ENCODE measurements around the gene UPK2. TPM values are rescaled to one million over a fixed set of nuclear protein-coding genes. Genes with fewer than 3 reads are reported as not detected.

UPK2 gene
- total RNA-seq, 1 experiment from 2014 or later = not detected

DNA sequence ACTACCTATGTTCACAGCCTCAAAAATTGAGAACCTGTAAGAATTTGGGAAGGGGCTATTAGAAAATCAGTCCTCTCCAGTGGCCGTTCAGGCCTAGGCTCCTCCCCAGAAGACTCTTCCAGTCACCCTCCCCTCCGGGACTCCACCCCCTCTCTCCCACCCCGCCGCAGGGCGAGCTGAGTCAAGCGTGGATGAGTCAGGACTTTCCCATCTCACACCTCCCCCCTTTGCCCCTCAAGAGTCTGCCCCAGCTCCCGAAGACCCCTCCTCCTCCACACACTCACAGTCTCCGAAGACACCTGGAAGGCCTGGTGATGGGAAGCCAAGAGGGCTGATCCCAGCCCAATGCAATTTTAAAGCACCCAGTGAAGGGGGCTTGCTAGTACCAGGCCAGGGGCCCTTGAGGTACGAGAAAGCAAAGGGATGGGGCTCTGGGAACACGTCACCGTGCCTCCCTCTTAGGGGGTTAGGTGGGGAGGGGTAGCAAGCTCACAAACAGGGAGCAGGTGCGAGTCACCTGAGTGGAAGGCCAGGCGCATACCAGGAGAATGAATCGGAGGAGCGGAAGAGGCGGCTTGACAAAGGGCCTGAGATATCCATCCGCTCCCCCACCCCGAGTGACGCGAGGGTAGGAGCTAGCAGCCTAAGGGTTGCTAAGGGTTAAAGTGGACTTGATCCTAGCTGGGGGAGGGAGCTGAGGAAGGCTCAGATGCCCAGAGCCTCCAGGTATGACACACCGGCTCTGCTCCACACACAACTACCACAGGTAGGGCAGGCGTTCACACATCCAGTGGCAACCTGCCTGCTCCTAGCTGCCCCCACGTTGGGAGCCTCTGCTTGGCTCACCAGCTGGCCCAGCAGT lies 44.0 kb upstream of the UPK2 start:
- Histone ChIP-seq H3K4me1 (ENCODE audit: low read length) (peaks cover 34% of the 10 kb centered on the region), H4K20me1 (ENCODE audit: insufficient read depth, low read depth, low read length) (no peaks in the 10 kb centered on the region), H3K9ac (ENCODE audit: low read length) (no peak overlapping the region), H3K4me3 (ENCODE audit: low read length) (no peak overlapping the region), H3K36me3 (ENCODE audit: insufficient read depth, low read length) (no peaks in the 10 kb centered on the region), H3K4me2 (ENCODE audit: low read depth, low read length, poor library complexity, severe bottlenecking) (no peak overlapping the region), H3K9me3 (ENCODE audit: low read length) (no peaks in the 10 kb centered on the region), H2AFZ (ENCODE audit: low read length) (no peak overlapping the region), H3K27ac (ENCODE audit: low read length) (no peak overlapping the region), H3K9me2 (replicated peaks; ENCODE audit: insufficient read depth, low read length) (no peaks in the 10 kb centered on the region), H3K27me3 (ENCODE audit: low read length) (no peaks in the 10 kb centered on the region), H3K79me2 (ENCODE audit: low read length) (no peaks in the 10 kb centered on the region)
- DNase-seq = no peak

DNA sequence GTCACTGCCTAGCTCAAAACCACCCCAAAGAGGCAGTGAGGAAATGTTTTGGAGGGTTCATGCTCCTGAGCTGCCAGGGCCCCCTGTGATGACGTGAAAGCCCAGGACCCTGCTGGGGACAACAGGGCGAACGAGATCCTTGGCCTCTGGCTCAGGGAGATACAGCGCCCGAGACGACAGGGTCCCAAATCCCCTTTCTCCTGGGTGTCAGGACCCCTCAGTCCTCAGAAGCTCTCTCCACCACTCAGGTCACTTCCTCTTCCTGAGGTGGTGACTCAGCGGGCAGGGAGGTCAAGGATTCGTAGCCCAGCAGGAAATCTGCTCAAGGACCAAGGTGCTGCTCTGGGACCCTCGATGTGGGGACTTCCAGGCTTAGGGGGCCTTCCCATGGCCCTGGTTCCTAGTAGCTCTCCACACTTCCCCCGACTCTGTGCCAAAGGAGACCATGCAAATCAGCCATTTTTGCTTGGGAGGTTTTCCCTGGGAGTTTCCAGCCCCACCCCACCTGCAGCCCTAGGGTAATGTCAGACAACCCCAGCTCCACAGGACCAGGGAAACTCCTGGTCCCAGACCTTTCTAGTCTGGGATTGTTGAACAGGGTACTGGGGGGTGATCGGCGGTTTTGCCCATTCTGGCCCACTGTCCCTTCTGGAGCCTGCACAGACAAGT lies 43.2 kb upstream of the UPK2 start:
- H3K4me3 ChIP-seq (ENCODE audit: low read length) = no peak overlapping the region
- DNase-seq = no peak
- no peaks in the 10 kb centered on the region for H3K79me2 ChIP-seq (ENCODE audit: low read length)
- no peak overlapping the region for H2AFZ ChIP-seq (ENCODE audit: low read length)
- no peaks in the 10 kb centered on the region for H3K36me3 ChIP-seq (ENCODE audit: insufficient read depth, low read length)
- H3K4me1 ChIP-seq (ENCODE audit: low read length) = peaks cover 34% of the 10 kb centered on the region
- no peaks in the 10 kb centered on the region for H3K9me3 ChIP-seq (ENCODE audit: low read length)
- H3K27ac ChIP-seq (ENCODE audit: low read length) = no peak overlapping the region
- no peak overlapping the region for H3K9ac ChIP-seq (ENCODE audit: low read length)
- H3K9me2 ChIP-seq (replicated peaks; ENCODE audit: insufficient read depth, low read length) = no peaks in the 10 kb centered on the region
- H3K27me3 ChIP-seq (ENCODE audit: low read length) = no peaks in the 10 kb centered on the region
- H3K4me2 ChIP-seq (ENCODE audit: low read depth, low read length, poor library complexity, severe bottlenecking) = no peak overlapping the region
- H4K20me1 ChIP-seq (ENCODE audit: insufficient read depth, low read depth, low read length) = no peaks in the 10 kb centered on the region

DNA sequence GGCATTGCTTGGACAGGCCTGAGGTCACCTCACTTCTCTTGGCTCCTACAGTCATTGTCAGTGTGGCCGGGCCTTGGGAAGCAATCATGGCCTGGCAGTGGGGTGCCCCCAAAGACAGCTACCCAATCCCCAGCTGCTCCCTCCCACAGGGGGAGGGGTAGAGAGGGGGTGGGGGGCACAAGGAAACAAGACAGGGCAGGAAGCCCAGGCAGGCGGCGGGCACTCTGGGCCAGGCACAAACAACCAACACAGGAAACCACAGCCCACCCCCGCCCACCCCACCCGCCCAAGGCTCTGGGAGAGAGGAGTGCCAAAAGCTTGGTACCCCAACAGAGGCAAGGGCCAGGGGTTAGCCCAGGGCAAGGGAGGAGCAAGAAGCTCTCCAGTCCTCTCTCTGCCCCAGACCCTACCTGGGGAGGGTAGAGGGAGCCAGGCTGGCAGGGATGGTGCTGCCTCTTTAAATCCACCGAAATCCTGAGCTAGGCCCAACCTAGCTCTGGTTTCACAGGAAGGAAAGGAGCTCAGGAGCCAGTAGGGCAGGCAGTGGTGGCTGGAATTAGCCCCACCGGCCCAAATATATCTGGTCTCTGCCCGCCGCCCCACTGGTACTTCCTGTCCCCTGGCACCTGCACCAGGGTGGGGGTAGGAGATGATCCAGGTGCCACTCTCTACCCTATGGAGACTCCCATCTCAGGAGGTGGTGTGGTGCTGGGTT lies 42.5 kb upstream of the UPK2 start:
- Histone ChIP-seq H2AFZ (ENCODE audit: low read length) (no peak overlapping the region), H3K27me3 (ENCODE audit: low read length) (no peaks in the 10 kb centered on the region), H3K4me1 (ENCODE audit: low read length) (peaks cover 34% of the 10 kb centered on the region), H3K27ac (ENCODE audit: low read length) (no peak overlapping the region), H4K20me1 (ENCODE audit: insufficient read depth, low read depth, low read length) (no peaks in the 10 kb centered on the region), H3K36me3 (ENCODE audit: insufficient read depth, low read length) (no peaks in the 10 kb centered on the region), H3K9ac (ENCODE audit: low read length) (no peak overlapping the region; the same call in 1 of the 2 replicates), H3K4me2 (ENCODE audit: low read depth, low read length, poor library complexity, severe bottlenecking) (peak overlapping the region; percentile 32), H3K9me3 (ENCODE audit: low read length) (no peaks in the 10 kb centered on the region), H3K9me2 (replicated peaks; ENCODE audit: insufficient read depth, low read length) (no peaks in the 10 kb centered on the region), H3K79me2 (ENCODE audit: low read length) (no peaks in the 10 kb centered on the region), H3K4me3 (ENCODE audit: low read length) (no peak overlapping the region)
- no peak for DNase-seq

DNA sequence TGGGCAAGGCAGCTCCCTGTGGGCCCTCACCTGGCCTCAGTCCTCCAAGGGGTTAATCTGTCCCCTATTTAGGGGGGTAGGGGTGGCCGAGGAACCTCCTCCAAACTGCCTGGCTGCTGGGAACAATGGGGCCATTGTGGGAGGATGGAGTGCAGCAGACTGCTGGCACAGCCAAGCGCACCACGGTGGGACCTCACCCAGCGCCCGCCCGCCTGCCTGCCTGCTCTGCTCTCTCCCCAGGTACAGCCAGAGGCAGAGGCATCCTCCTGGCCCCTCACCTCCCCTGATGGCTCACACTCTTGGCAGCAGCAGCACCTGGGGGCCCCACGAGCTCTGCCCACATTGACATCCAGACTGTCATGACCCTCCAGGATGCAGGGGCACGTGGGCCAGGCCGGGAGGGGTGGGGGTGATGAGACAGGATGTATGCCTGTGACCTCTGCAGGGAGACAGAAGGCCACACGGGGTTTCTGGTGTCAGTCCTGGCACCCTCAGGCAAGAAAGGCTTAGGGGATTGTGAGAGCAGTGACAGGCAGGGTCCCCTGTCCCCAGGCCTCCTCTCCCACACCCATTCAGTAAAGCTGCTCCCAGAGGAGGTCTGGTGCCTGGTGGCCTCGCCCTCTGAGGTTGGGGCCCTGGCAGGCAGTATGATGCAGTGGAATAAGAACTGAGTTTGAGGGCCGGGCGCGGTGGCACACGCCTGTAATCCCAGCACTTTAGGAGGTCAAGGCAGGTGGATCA lies 41.8 kb upstream of the UPK2 start:
- peaks cover 34% of the 10 kb centered on the region for H3K4me1 ChIP-seq (ENCODE audit: low read length)
- peak overlapping the region; percentile 32 for H3K4me2 ChIP-seq (ENCODE audit: low read depth, low read length, poor library complexity, severe bottlenecking)
- no peaks in the 10 kb centered on the region for H3K79me2 ChIP-seq (ENCODE audit: low read length)
- no peaks in the 10 kb centered on the region for H3K36me3 ChIP-seq (ENCODE audit: insufficient read depth, low read length)
- H4K20me1 ChIP-seq (ENCODE audit: insufficient read depth, low read depth, low read length) = no peaks in the 10 kb centered on the region
- H3K9me2 ChIP-seq (replicated peaks; ENCODE audit: insufficient read depth, low read length) = no peaks in the 10 kb centered on the region
- no peaks in the 10 kb centered on the region for H3K27me3 ChIP-seq (ENCODE audit: low read length)
- H3K27ac ChIP-seq (ENCODE audit: low read length) = 0 out of 2 replicates have a peak overlapping the region, but pooled peaks have one; percentile 45
- H3K4me3 ChIP-seq (ENCODE audit: low read length) = no peak overlapping the region
- H2AFZ ChIP-seq (ENCODE audit: low read length) = no peak overlapping the region
- H3K9ac ChIP-seq (ENCODE audit: low read length) = no peak overlapping the region
- DNase-seq = peak; percentile 65
- H3K9me3 ChIP-seq (ENCODE audit: low read length) = no peaks in the 10 kb centered on the region

DNA sequence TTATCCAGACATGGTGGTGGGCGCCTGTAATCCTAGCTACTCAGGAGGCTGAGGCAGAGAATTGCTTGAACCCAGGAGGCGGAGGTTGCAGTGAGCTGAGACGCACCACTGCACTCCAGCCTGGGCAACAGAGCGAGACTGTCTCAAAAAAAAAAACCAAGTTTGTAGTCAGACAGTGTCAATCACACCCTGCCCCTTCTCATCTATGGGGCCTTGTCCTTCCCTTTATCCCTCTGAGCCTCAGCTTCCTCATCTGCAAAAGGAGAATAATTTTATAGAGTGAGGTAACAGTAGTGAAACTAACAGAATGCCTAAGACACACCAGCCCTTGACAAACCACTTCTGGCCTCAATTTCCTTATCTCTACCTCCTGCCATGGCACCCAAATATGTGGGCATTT lies 41.1 kb upstream of the UPK2 start:
- peak overlapping the region; percentile 35 for H3K4me2 ChIP-seq (ENCODE audit: low read depth, low read length, poor library complexity, severe bottlenecking)
- no peak overlapping the region for H2AFZ ChIP-seq (ENCODE audit: low read length)
- no peaks in the 10 kb centered on the region for H3K9me3 ChIP-seq (ENCODE audit: low read length)
- no peaks in the 10 kb centered on the region for H3K27me3 ChIP-seq (ENCODE audit: low read length)
- peaks cover 34% of the 10 kb centered on the region for H3K4me1 ChIP-seq (ENCODE audit: low read length)
- no peaks in the 10 kb centered on the region for H3K9me2 ChIP-seq (replicated peaks; ENCODE audit: insufficient read depth, low read length)
- H3K36me3 ChIP-seq (ENCODE audit: insufficient read depth, low read length) = no peaks in the 10 kb centered on the region
- no peak overlapping the region for H3K4me3 ChIP-seq (ENCODE audit: low read length)
- H3K9ac ChIP-seq (ENCODE audit: low read length) = no peak overlapping the region
- peak; percentile 72 for DNase-seq
- no peaks in the 10 kb centered on the region for H3K79me2 ChIP-seq (ENCODE audit: low read length)
- H3K27ac ChIP-seq (ENCODE audit: low read length) = peak overlapping the region; percentile 47; the same call in 1 of the 2 replicates
- no peaks in the 10 kb centered on the region for H4K20me1 ChIP-seq (ENCODE audit: insufficient read depth, low read depth, low read length)

DNA sequence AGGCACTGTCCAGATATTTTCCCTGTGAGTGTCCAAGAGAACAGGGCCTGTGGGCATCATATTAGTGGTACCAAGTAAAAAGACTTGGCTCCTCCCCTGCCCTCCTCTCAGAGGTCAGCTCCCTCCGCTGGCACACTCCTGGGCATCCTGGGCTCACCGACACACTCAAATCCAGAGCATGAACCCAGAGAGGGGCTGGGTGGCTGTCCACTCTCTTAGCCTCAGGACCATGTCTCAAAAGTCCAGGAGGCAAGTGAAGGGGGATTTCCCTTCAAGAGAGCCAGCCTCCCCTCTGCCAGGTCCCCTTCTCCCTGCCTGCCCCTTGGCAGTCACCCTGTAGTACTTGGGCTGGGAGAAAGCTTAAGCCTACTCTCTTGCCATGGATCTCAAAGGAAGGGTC lies 40.7 kb upstream of the UPK2 start:
- Histone ChIP-seq H3K27ac (ENCODE audit: low read length) (peak overlapping the region; percentile 47; the same call in 1 of the 2 replicates), H3K9me2 (replicated peaks; ENCODE audit: insufficient read depth, low read length) (no peaks in the 10 kb centered on the region), H3K4me3 (ENCODE audit: low read length) (no peak overlapping the region), H3K9me3 (ENCODE audit: low read length) (no peaks in the 10 kb centered on the region), H3K27me3 (ENCODE audit: low read length) (no peaks in the 10 kb centered on the region), H2AFZ (ENCODE audit: low read length) (no peak overlapping the region), H4K20me1 (ENCODE audit: insufficient read depth, low read depth, low read length) (no peaks in the 10 kb centered on the region), H3K79me2 (ENCODE audit: low read length) (no peaks in the 10 kb centered on the region), H3K4me2 (ENCODE audit: low read depth, low read length, poor library complexity, severe bottlenecking) (peak overlapping the region; percentile 35), H3K36me3 (ENCODE audit: insufficient read depth, low read length) (no peaks in the 10 kb centered on the region), H3K4me1 (ENCODE audit: low read length) (peaks cover 34% of the 10 kb centered on the region), H3K9ac (ENCODE audit: low read length) (no peak overlapping the region)
- DNase-seq = no peak

DNA sequence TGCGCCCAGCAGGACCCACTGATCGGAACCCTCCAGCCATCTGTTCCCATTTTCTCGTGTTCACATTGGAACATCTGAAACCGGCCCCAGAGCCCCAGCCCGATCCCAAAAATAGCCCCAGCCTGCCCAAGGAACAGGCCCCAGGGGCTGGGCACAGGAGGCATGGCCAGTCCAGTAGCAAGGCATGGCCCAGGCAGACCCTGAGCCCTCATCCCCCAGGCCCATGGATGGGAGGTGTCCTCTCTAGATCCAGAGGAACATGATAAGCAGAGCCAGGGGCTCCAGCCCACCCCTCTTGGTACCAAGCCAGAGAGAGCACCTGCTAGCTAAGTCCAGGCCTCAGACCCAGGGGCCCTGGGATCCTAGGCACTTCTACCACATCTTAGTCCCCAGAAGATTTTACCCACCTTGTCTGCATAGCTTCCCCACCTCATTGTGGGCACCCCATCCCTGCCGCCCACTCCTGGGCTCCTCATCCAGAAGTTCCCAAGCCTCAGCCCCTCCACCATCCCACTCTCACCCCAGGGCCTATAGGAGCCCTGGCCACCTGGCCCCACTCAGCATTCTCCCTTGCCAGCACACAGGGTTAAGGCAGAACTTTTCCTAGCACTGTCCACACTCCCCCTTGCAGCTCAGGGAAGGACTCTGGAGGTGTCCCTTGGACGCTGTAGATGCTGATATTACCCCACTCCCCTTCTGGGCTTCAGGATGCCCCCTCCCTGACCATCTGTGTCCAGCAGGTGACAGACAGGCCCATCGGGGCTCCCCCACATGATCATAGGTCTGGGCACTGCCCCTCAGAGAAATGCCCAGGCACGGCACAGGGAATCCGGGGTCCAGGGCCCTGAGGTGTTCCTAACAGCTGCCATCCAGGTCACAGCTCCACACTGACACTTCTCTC lies 39.9 kb upstream of the UPK2 start:
- Histone ChIP-seq H3K4me1 (ENCODE audit: low read length) (peaks cover 34% of the 10 kb centered on the region), H3K27ac (ENCODE audit: low read length) (no peak overlapping the region), H3K79me2 (ENCODE audit: low read length) (no peaks in the 10 kb centered on the region), H3K36me3 (ENCODE audit: insufficient read depth, low read length) (no peaks in the 10 kb centered on the region), H3K4me3 (ENCODE audit: low read length) (no peak overlapping the region), H3K27me3 (ENCODE audit: low read length) (no peaks in the 10 kb centered on the region), H3K9me3 (ENCODE audit: low read length) (no peaks in the 10 kb centered on the region), H3K9me2 (replicated peaks; ENCODE audit: insufficient read depth, low read length) (no peaks in the 10 kb centered on the region), H2AFZ (ENCODE audit: low read length) (no peak overlapping the region), H3K9ac (ENCODE audit: low read length) (no peak overlapping the region), H3K4me2 (ENCODE audit: low read depth, low read length, poor library complexity, severe bottlenecking) (no peak overlapping the region), H4K20me1 (ENCODE audit: insufficient read depth, low read depth, low read length) (no peaks in the 10 kb centered on the region)
- DNase-seq = no peak

All from Karpas-422 (cell line).